Calu3 (cell line): ENCODE measurements around the gene NTM. TPM values are rescaled to one million over a fixed set of nuclear protein-coding genes. Genes with fewer than 3 reads are reported as not detected.

Experiments
- BruUV-seq: library from RNA; stranded (reverse); fragments of 400-500 nt; replicated peaks from 2 replicates; lab custom pipeline; 2021; lab: Mats Ljungman, UMichigan
- CTCF ChIA-PET: fragments of 300-600 bp; sonication (Branson Sonifier 250); formaldehyde crosslinking; loops from one replicate; lab custom pipeline; 2022; ENCODE audit warnings: antibody characterized with exemption; lab: Charles Lee
- DNase-seq: peaks from one replicate; pipeline ENCODE4 v3.0.0; 2022
- H3K27ac Mint-ChIP-seq: one replicate; pipeline ENCODE4 v1.8.0; 2022; ENCODE audit warnings: mixed read lengths; ENCODE audit not compliant: unreplicated experiment
- H3K27me3 Mint-ChIP-seq: one replicate; pipeline ENCODE4 v1.8.0; 2022; ENCODE audit warnings: mixed read lengths; ENCODE audit not compliant: unreplicated experiment
- H3K36me3 Mint-ChIP-seq: one replicate; pipeline ENCODE4 v1.8.0; 2022; ENCODE audit warnings: mild to moderate bottlenecking, moderate library complexity, mixed read lengths; ENCODE audit not compliant: insufficient read depth, unreplicated experiment
- H3K4me1 Mint-ChIP-seq: one replicate; pipeline ENCODE4 v1.8.0; 2022; ENCODE audit warnings: mild to moderate bottlenecking, low read depth, mixed read lengths; ENCODE audit not compliant: unreplicated experiment
- H3K4me3 Mint-ChIP-seq: one replicate; pipeline ENCODE4 v1.8.0; 2022; ENCODE audit warnings: mild to moderate bottlenecking, low read depth, moderate library complexity, mixed read lengths; ENCODE audit not compliant: unreplicated experiment
- H3K9me3 Mint-ChIP-seq: one replicate; pipeline ENCODE4 v1.8.0; 2022; ENCODE audit warnings: low read depth, mixed read lengths; ENCODE audit not compliant: unreplicated experiment
- intact Hi-C: fragments of 100-400 bp; cut with micrococcal nuclease; formaldehyde crosslinking; loops from one replicate; pipeline ENCODE4 v1.10.0; 2022; ENCODE audit not compliant: unreplicated experiment
- total RNA-seq: library from RNA; stranded (reverse); gene quantifications from 2 replicates; pipeline ENCODE4 v1.2.3, GENCODE V29; 2022
- TF ChIP-seq, protein P1 (sequence below): fragments of 200-600 bp; IDR thresholded peaks from one replicate; pipeline ENCODE4 v1.8.0; 2022; ENCODE audit warnings: antibody characterized with exemption; ENCODE audit not compliant: unreplicated experiment

The NTM gene
- total RNA-seq, 1 experiment from 2014 or later, result not detected

- Mint-ChIP-seq H3K9me3 (peaks cover 14% of the 10 kb centered on the region), H3K4me1 (no peaks in the 10 kb centered on the region), H3K27me3 (no peaks in the 10 kb centered on the region), H3K36me3 (no peaks in the 10 kb centered on the region), H3K27ac (no peak overlapping the region), H3K4me3 (no peak overlapping the region)
- BruUV-seq, result no TSS peak
- DNase-seq, result no peak
- intact Hi-C loops, result no loop called here
- CTCF ChIA-PET, result no interaction called here
- TF ChIP-seq, protein P1, sequence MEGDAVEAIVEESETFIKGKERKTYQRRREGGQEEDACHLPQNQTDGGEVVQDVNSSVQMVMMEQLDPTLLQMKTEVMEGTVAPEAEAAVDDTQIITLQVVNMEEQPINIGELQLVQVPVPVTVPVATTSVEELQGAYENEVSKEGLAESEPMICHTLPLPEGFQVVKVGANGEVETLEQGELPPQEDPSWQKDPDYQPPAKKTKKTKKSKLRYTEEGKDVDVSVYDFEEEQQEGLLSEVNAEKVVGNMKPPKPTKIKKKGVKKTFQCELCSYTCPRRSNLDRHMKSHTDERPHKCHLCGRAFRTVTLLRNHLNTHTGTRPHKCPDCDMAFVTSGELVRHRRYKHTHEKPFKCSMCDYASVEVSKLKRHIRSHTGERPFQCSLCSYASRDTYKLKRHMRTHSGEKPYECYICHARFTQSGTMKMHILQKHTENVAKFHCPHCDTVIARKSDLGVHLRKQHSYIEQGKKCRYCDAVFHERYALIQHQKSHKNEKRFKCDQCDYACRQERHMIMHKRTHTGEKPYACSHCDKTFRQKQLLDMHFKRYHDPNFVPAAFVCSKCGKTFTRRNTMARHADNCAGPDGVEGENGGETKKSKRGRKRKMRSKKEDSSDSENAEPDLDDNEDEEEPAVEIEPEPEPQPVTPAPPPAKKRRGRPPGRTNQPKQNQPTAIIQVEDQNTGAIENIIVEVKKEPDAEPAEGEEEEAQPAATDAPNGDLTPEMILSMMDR, result no peak
Observed at GRCh38 chr11:131816051-131816450, 445.6 kb downstream of the NTM start.

- H3K4me3 Mint-ChIP-seq, result no peak overlapping the region
- no peaks in the 10 kb centered on the region for H3K4me1 Mint-ChIP-seq
- TF ChIP-seq, protein P1, result no peak
- DNase-seq, result no peak
- H3K27me3 Mint-ChIP-seq, result no peaks in the 10 kb centered on the region
- intact Hi-C loops, result no loop called here
- H3K36me3 Mint-ChIP-seq, result no peaks in the 10 kb centered on the region
- H3K9me3 Mint-ChIP-seq, result peaks cover 18% of the 10 kb centered on the region
- no peak overlapping the region for H3K27ac Mint-ChIP-seq
- BruUV-seq, result no TSS peak
- CTCF ChIA-PET, result no interaction called here
Observed at GRCh38 chr11:131817687-131818188, 447.3 kb downstream of the NTM start.

- no peak overlapping the region for H3K4me3 Mint-ChIP-seq
- TF ChIP-seq, protein P1, result no peak
- intact Hi-C loops, result no loop called here
- H3K9me3 Mint-ChIP-seq, result peaks cover 18% of the 10 kb centered on the region
- BruUV-seq, result no TSS peak
- H3K36me3 Mint-ChIP-seq, result no peaks in the 10 kb centered on the region
- no peaks in the 10 kb centered on the region for H3K27me3 Mint-ChIP-seq
- H3K4me1 Mint-ChIP-seq, result no peaks in the 10 kb centered on the region
- no peak overlapping the region for H3K27ac Mint-ChIP-seq
- CTCF ChIA-PET, result no interaction called here
- DNase-seq, result no peak
Observed at GRCh38 chr11:131819865-131820264, 449.4 kb downstream of the NTM start.

- intact Hi-C loops, result no loop called here
- no TSS peak for BruUV-seq
- Mint-ChIP-seq H3K9me3 (peaks cover 17% of the 10 kb centered on the region), H3K27me3 (no peaks in the 10 kb centered on the region), H3K4me1 (no peaks in the 10 kb centered on the region), H3K36me3 (no peaks in the 10 kb centered on the region), H3K27ac (no peak overlapping the region), H3K4me3 (no peak overlapping the region)
- no peak for DNase-seq
- TF ChIP-seq, protein P1, result no peak
- CTCF ChIA-PET, result no interaction called here
Observed at GRCh38 chr11:131822506-131822905, 452.1 kb downstream of the NTM start.
